K562 (cell line): ENCODE results near the gene ARIH1. TPM values are rescaled to one million over a fixed set of nuclear protein-coding genes. Genes with fewer than 3 reads are reported as not detected.

Experiments
- ATAC-seq: fragments of 200-7000 bp; cut with Tn5 transposase; 3 replicates; pipeline ENCODE4 v1.9.1; 2020; ENCODE audit warnings: moderate library complexity
- BruUV-seq: library from RNA; stranded (reverse); fragments of 400-500 nt; replicated peaks from 2 replicates; lab custom pipeline; 2021; lab: Mats Ljungman, UMichigan
- CTCF ChIA-PET: fragments of 300-600 bp; formaldehyde crosslinking; extraction: SDS; loops from one replicate; lab custom pipeline; 2021; ENCODE audit warnings: low intra/inter-chr PET ratio; lab: Yijun Ruan, JAX
- POLR2A ChIA-PET: fragments of 300-600, 350-650 bp; sonication (Branson Sonifier 250); formaldehyde crosslinking; extraction: SDS; loops from one replicate; lab custom pipeline; 2021; ENCODE audit warnings: antibody characterized with exemption, inconsistent platforms; lab: Yijun Ruan, JAX
- DNase-seq, 4 experiments: peaks; one replicate each; pipeline versions ENCODE4 v3.0.0 to v3.0.0-alpha.2; 2011 to 2018; ENCODE audit warnings: low spot score in 3 of 4, mixed read lengths in 3 of 4; ENCODE audit errors: extremely low read depth in 1 of 4
- FAIRE-seq: peaks from 2 replicates; lab custom pipeline; 2011; peaks lifted over from hg19 to GRCh38; lab: Jason Lieb, UNC
- H2AFZ ChIP-seq: 2 replicates; pipeline ENCODE4 v1.6.0; 2011; ENCODE audit warnings: low read depth, low read length, control low read depth, inconsistent platforms
- H3K27ac ChIP-seq: fragments of 200-600 bp; 3 replicates; pipeline ENCODE4 v1.8.0; 2011; ENCODE audit warnings: low read depth, mild to moderate bottlenecking, control low read depth, inconsistent platforms, low read length, moderate library complexity, mixed read lengths; ENCODE audit errors: extremely low read depth
- H3K27me3 ChIP-seq, 2 experiments: fragments of 300-600 bp in 1 of 2; 2 replicates in 1 of 2; 3 replicates in 1 of 2; pipeline versions ENCODE4 v1.6.0 to v1.8.0; 2011; ENCODE audit warnings: inconsistent platforms in 2 of 2, low read length in 2 of 2, mild to moderate bottlenecking in 1 of 2, mixed read lengths in 1 of 2, moderate library complexity in 1 of 2; ENCODE audit not compliant: control insufficient read depth in 2 of 2, insufficient read depth in 2 of 2
- H3K36me3 ChIP-seq: fragments of 300-600 bp; 3 replicates; pipeline ENCODE4 v1.8.0; 2011; ENCODE audit warnings: mild to moderate bottlenecking, low read length, inconsistent platforms; ENCODE audit not compliant: control insufficient read depth, insufficient read depth
- H3K4me1 ChIP-seq, 2 experiments: fragments of 200-600 bp in 1 of 2; replicated peaks in 1 of 2; 2 replicates in 1 of 2; 3 replicates in 1 of 2; pipeline versions ENCODE4 v1.5.1 to v1.8.0; 2011; ENCODE audit warnings: inconsistent platforms in 2 of 2, low read length in 2 of 2, mild to moderate bottlenecking in 1 of 2, mixed read lengths in 1 of 2, moderate library complexity in 1 of 2; ENCODE audit not compliant: control insufficient read depth in 2 of 2, insufficient read depth in 2 of 2
- H3K4me2 ChIP-seq: 2 replicates; pipeline ENCODE4 v1.6.1; 2011; ENCODE audit warnings: low read length, control low read depth, inconsistent platforms, mixed read lengths; ENCODE audit not compliant: insufficient read depth
- H3K4me3 ChIP-seq: fragments of 200-600 bp; sonication (generic), shearing (Covaris generic); 2 replicates; pipeline ENCODE4 v1.5.1; 2016; ENCODE audit warnings: control low read depth, inconsistent platforms
- H3K79me2 ChIP-seq: fragments of 200-600 bp; 3 replicates; pipeline ENCODE4 v1.8.0; 2011; ENCODE audit warnings: low read length, inconsistent platforms; ENCODE audit not compliant: control insufficient read depth, insufficient read depth
- H3K9ac ChIP-seq, 2 experiments: 2 replicates each; pipeline versions ENCODE4 v1.6.0 to v1.6.1; 2011; ENCODE audit warnings: low read depth in 2 of 2, low read length in 2 of 2, control low read depth in 1 of 2, inconsistent platforms in 1 of 2, mild to moderate bottlenecking in 1 of 2, mixed read lengths in 1 of 2; ENCODE audit not compliant: insufficient read depth in 1 of 2
- H3K9me1 ChIP-seq: one replicate; pipeline ENCODE4 v1.6.0; 2011; ENCODE audit warnings: inconsistent platforms, mild to moderate bottlenecking, low read length, moderate library complexity; ENCODE audit not compliant: control insufficient read depth, insufficient read depth
- H3K9me3 ChIP-seq: replicated peaks from 2 replicates; pipeline ENCODE4 v1.5.1; 2011; ENCODE audit warnings: low read depth, low read length, inconsistent platforms; ENCODE audit not compliant: control insufficient read depth, insufficient read depth
- H4K20me1 ChIP-seq: replicated peaks from 2 replicates; pipeline ENCODE4 v1.6.1; 2011; ENCODE audit warnings: low read length, inconsistent platforms, mixed read lengths; ENCODE audit not compliant: control insufficient read depth, insufficient read depth
- CHD7 ChIP-seq: fragments of 200-600 bp; sonication (generic); IDR thresholded peaks from one replicate; pipeline ENCODE4 v1.6.1; 2012; ENCODE audit warnings: mild to moderate bottlenecking, low read depth, low read length, inconsistent platforms
- NFE2 ChIP-seq: IDR thresholded peaks from 2 replicates; pipeline ENCODE4 v1.6.1; 2014; ENCODE audit warnings: antibody characterized with exemption, low read depth
- PHB ChIP-seq: fragments of 250-450 bp; sonication (Bioruptor Pico); IDR thresholded peaks from 2 replicates; pipeline ENCODE4 v1.5.0; 2021
- PTBP1 ChIP-seq: fragments of 200-400 bp; formaldehyde crosslinking; IDR thresholded peaks from 2 replicates; pipeline ENCODE4 v1.6.1; 2017; ENCODE audit warnings: low read depth, low read length
- ZNF24 ChIP-seq: fragments of 450-650 bp; IDR thresholded peaks from 2 replicates; pipeline ENCODE4 v1.6.1; 2016
- in situ Hi-C: fragments of 300-500 bp; cut with MboI; formaldehyde crosslinking; loops from 4 replicates; pipeline ENCODE4 v1.15.0; 2018; ENCODE audit warnings: inconsistent platforms, mixed read lengths
- intact Hi-C: fragments of 100-400 bp; cut with micrococcal nuclease; formaldehyde crosslinking; loops from 2 replicates; pipeline ENCODE4 v1.14.2; 2022
- polyA plus RNA-seq, 8 experiments: library from polyadenylated mRNA; depleted of rRNA in 4 of 8; stranded (reverse) in 5 of 8; unstranded in 3 of 8; fragments of >200 nt; fragmentation: Nextera tagmentation in 2 of 8; fragmentation: Illumina TruSeq in 1 of 8; extraction: Ambion mirVana in 2 of 8; extraction: Trizol in 1 of 8; gene quantifications; 2 replicates each; pipeline versions ENCODE4 v1.2.1 to v1.2.3, GENCODE V29; 2011 to 2014; ENCODE audit warnings: inconsistent platforms in 1 of 8, missing spikeins in 1 of 8
- total RNA-seq, 7 experiments: library from RNA; depleted of rRNA in 6 of 7; stranded (reverse); fragments of >200 nt in 6 of 7; fragmentation: Illumina TruSeq in 2 of 7; extraction: Trizol in 2 of 7; gene quantifications; 2 replicates each; pipeline versions ENCODE4 v1.2.1 to v1.2.3, GENCODE V29; 2011 to 2021; ENCODE audit warnings: low replicate concordance in 1 of 7
- TF ChIP-seq, protein P1 (sequence below): fragments of 250-450 bp; sonication (Bioruptor Pico); IDR thresholded peaks from 2 replicates; pipeline ENCODE4 v1.9.0; 2021; ENCODE audit warnings: mild to moderate bottlenecking, inconsistent platforms

Gene ARIH1
- total and polyA plus RNA-seq, 9 of the 15 experiments (the other 6 are each of a cell fraction or from before 2014, with no cell fraction given), result 17.7 to 125 (median 31.4) TPM

DNA sequence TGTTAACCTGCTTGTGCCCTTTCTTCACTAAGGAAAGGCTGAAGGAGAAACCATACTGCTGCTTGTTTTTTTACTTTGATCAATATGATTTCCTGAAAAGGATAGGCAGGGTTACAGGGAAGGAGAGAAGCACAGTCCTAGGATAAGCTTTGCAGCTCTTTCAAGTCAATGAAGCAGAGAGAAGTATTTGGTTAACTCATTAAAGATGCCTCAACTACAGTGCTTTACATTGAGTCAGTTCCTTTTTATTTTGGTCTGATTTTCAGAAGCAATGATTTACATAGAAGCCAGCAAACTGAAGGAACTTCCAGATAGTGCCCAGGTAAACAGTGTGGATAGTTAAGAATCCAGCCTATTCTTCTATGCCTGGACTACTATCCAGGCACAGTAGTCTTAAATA is 64.8 kb downstream of the ARIH1 start:
- POLR2A ChIA-PET, result no interaction called here
- H3K27ac ChIP-seq, result no peak overlapping the region
- H3K79me2 ChIP-seq, result peaks cover 34% of the 10 kb centered on the region; the same call in 2 of the 3 replicates
- H3K9me3 ChIP-seq, result peaks cover 14% of the 10 kb centered on the region
- no TSS peak for BruUV-seq
- H3K27me3 ChIP-seq, result no peaks in the 10 kb centered on the region
- FAIRE-seq, result no peak
- no peaks in the 10 kb centered on the region for H3K4me1 ChIP-seq
- H3K4me3 ChIP-seq, result no peak overlapping the region
- CTCF ChIA-PET, result no interaction called here
- no peak overlapping the region for H3K4me2 ChIP-seq
- no peak overlapping the region for H3K9ac ChIP-seq
- in situ Hi-C loops, result no loop called here
- no peak for DNase-seq
- H2AFZ ChIP-seq, result no peak overlapping the region
- H4K20me1 ChIP-seq, result no peaks in the 10 kb centered on the region
- ATAC-seq, result no peak
- no peak for TF ChIP-seq CHD7
- no peak for TF ChIP-seq NFE2
- no peak for TF ChIP-seq ZNF24
- TF ChIP-seq PHB (CRISPR knock-in tag), result no peak
- no peak for TF ChIP-seq PTBP1
- TF ChIP-seq, protein P1, sequence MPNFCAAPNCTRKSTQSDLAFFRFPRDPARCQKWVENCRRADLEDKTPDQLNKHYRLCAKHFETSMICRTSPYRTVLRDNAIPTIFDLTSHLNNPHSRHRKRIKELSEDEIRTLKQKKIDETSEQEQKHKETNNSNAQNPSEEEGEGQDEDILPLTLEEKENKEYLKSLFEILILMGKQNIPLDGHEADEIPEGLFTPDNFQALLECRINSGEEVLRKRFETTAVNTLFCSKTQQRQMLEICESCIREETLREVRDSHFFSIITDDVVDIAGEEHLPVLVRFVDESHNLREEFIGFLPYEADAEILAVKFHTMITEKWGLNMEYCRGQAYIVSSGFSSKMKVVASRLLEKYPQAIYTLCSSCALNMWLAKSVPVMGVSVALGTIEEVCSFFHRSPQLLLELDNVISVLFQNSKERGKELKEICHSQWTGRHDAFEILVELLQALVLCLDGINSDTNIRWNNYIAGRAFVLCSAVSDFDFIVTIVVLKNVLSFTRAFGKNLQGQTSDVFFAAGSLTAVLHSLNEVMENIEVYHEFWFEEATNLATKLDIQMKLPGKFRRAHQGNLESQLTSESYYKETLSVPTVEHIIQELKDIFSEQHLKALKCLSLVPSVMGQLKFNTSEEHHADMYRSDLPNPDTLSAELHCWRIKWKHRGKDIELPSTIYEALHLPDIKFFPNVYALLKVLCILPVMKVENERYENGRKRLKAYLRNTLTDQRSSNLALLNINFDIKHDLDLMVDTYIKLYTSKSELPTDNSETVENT, result no peak
- TF ChIP-seq, all 486 proteins: peak for 0
- intact Hi-C loops, result no loop called here
- Histone ChIP-seq H3K36me3 (no peaks in the 10 kb centered on the region), H3K9me1 (no peaks in the 10 kb centered on the region)
